ENCODE data around the gene GXYLT2. TPM values are rescaled to one million over a fixed set of nuclear protein-coding genes. Genes with fewer than 3 reads are reported as not detected.

GXYLT2 gene
- polyA plus RNA-seq, 1 donor = 27.9 TPM

GRCh38 chr3:72938471-72939265, 50.8 kb downstream of the GXYLT2 start:
- peak; percentile 55 for DNase-seq

- no peak for DNase-seq
Measured at GRCh38 chr3:72941245-72941644, 53.4 kb downstream of the GXYLT2 start.

- DNase-seq = no peak
Measured at GRCh38 chr3:72942427-72942826, 54.6 kb downstream of the GXYLT2 start.

GRCh38 chr3:72944696-72945095, 56.9 kb downstream of the GXYLT2 start:
- DNase-seq = no peak

- no peak for DNase-seq
Measured at GRCh38 chr3:72947715-72948490, 60.1 kb downstream of the GXYLT2 start.

- no peak for DNase-seq
Measured at GRCh38 chr3:72949016-72949415, 61.2 kb downstream of the GXYLT2 start.

GRCh38 chr3:72950372-72950771, 62.5 kb downstream of the GXYLT2 start:
- no peak for DNase-seq

GRCh38 chr3:72950801-72951200, 63.0 kb downstream of the GXYLT2 start:
- no peak for DNase-seq

- no peak for DNase-seq
Measured at GRCh38 chr3:72951259-72951722, 63.4 kb downstream of the GXYLT2 start.

GRCh38 chr3:72953325-72953956, 65.6 kb downstream of the GXYLT2 start:
- DNase-seq = no peak

- no peak for DNase-seq
Measured at GRCh38 chr3:72957297-72957696, 69.5 kb downstream of the GXYLT2 start.

- DNase-seq = no peak
Measured at GRCh38 chr3:72959336-72959735, 71.5 kb downstream of the GXYLT2 start.

- DNase-seq = no peak
Measured at GRCh38 chr3:72960812-72961518, 73.1 kb downstream of the GXYLT2 start.

- no peak for DNase-seq
Measured at GRCh38 chr3:72961752-72962151, 73.9 kb downstream of the GXYLT2 start.

GRCh38 chr3:72962317-72962716, 74.5 kb downstream of the GXYLT2 start:
- no peak for DNase-seq

- DNase-seq = no peak
Measured at GRCh38 chr3:72964633-72965032, 76.8 kb downstream of the GXYLT2 start.

- DNase-seq = no peak
Measured at GRCh38 chr3:72968266-72968664, 80.4 kb downstream of the GXYLT2 start.

GRCh38 chr3:72969766-72970165, 81.9 kb downstream of the GXYLT2 start:
- DNase-seq = no peak

- no peak for DNase-seq
Measured at GRCh38 chr3:72970942-72971341, 83.1 kb downstream of the GXYLT2 start.

- no peak for DNase-seq
Measured at GRCh38 chr3:72972706-72973030, 84.8 kb downstream of the GXYLT2 start.

GRCh38 chr3:72973031-72973723, 85.3 kb downstream of the GXYLT2 start:
- DNase-seq = no peak

GRCh38 chr3:72973786-72974185, 85.9 kb downstream of the GXYLT2 start:
- no peak for DNase-seq

All from hindlimb muscle (tissue), 1 donor.